ENCODE results near the gene NSUN4. TPM values are rescaled to one million over a fixed set of nuclear protein-coding genes. Genes with fewer than 3 reads are reported as not detected.

NSUN4 gene
- total and polyA plus RNA-seq, 10 of the 15 experiments (the other 5 are each of a cell fraction or from before 2014, with no cell fraction given) = 22.1 to 80.2 (median 29.6) TPM

- BruUV-seq (replicated peaks) = no TSS peak
- H3K79me2 ChIP-seq (ENCODE audit: control insufficient read depth, insufficient read depth, low read length) = no peaks in the 10 kb centered on the region
- no peak overlapping the region for H3K4me2 ChIP-seq (ENCODE audit: control insufficient read depth, insufficient read depth)
- no peaks in the 10 kb centered on the region for H3K4me1 ChIP-seq (ENCODE audit: control insufficient read depth, insufficient read depth, low read length)
- H3K27me3 ChIP-seq (replicated peaks in 1 of 2; ENCODE audit: control insufficient read depth in 2 of 2, insufficient read depth in 2 of 2, low read length in 1 of 2) = no peaks in the 10 kb centered on the region
- no peaks in the 10 kb centered on the region for H3K9me3 ChIP-seq (replicated peaks; ENCODE audit: control insufficient read depth, insufficient read depth, low read length)
- in situ Hi-C loops (cut with MboI) = no loop called here
- ChIA-PET RAD21 (ENCODE audit: unreplicated experiment) (no interaction called here), POLR2A (interaction anchor here (0.5 kb wide), 1 partner anchor 294 kb away, joined by 3 read pairs; no protein-coding TSS in a partner anchor), CTCF (no interaction called here), SMC1A (ENCODE audit: uncharacterized antibody, unreplicated experiment) (no interaction called here)
- FAIRE-seq (no peak), ATAC-seq (no peak), DNase-seq (ENCODE audit: low read depth, low spot score) (no peak)
- H4K20me1 ChIP-seq (ENCODE audit: control insufficient read depth, insufficient read depth) = no peaks in the 10 kb centered on the region
- no peak overlapping the region for H3K27ac ChIP-seq (ENCODE audit: control insufficient read depth, insufficient read depth)
- 33% methylated on average over 6 of the region's 6 CpGs for WGBS (ENCODE audit: insufficient coverage, insufficient replicate concordance, low lambda C conversion rate, missing lambda C conversion rate)
- no peak overlapping the region for H3K4me3 ChIP-seq
- intact Hi-C loops (cut with micrococcal nuclease; ENCODE audit: unreplicated experiment) = no loop called here
- no peak overlapping the region for H3K9ac ChIP-seq (ENCODE audit: control insufficient read depth, insufficient read depth, low read length)
- H3K36me3 ChIP-seq (ENCODE audit: control insufficient read depth in 2 of 2, insufficient read depth in 2 of 2, low read length in 1 of 2) = no peaks in the 10 kb centered on the region
- no peak overlapping the region for H2AFZ ChIP-seq (ENCODE audit: control insufficient read depth, low read depth, low read length)
- TF ChIP-seq ZNF622 (IDR thresholded peaks at IDR 0.05) (no peak), CUX1 (IDR thresholded peaks at IDR 0.05; ENCODE audit: insufficient replicate concordance, low read depth, low read length) (no peak), POLR2AphosphoS5 (IDR thresholded peaks at IDR 0.05; ENCODE audit: low read length) (no peak), ZNF384 (IDR thresholded peaks at IDR 0.05; ENCODE audit: borderline replicate concordance, low read depth, low read length) (no peak), ZBTB11 (CRISPR knock-in tag; IDR thresholded peaks at IDR 0.05) (no peak), ZSCAN29 (IDR thresholded peaks at IDR 0.05) (no peak), TBL1XR1 (IDR thresholded peaks at IDR 0.05; ENCODE audit: low read depth, low read length) (no peak), ZNF592 (IDR thresholded peaks at IDR 0.05) (no peak), MYB (IDR thresholded peaks at IDR 0.05; ENCODE audit: borderline replicate concordance, low read depth, low read length) (no peak), HDGF (IDR thresholded peaks at IDR 0.05) (no peak), SMAD5 (IDR thresholded peaks at IDR 0.05; ENCODE audit: low read depth) (no peak)
Observed at GRCh38 chr1:46401154-46401913, 60.7 kb downstream of the NSUN4 start.

Measured in GM12878 (cell line).